Measurements from ENCODE around the gene RUFY3.

RUFY3 gene

DNA sequence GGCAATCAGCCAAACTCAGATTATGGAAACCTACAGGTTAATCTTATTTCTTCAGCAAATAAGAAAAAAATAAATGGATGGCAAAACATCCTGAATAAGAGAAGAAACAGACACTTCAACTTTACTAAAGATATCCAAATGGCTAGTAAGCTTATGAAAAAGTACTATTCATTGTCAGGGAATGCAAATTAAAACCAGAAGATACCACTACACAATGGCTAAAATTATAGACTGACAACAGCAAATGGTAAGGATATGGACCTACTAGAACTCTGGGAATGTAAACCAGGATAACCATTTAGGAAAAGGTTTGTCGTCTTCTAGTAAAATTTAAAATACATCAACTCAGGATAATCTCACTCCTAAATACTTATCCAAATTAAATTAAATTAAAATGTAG lies 93.6 kb downstream of the RUFY3 start:
- H3K4ac ChIP-seq (ENCODE audit: low read depth, low read length): no peak overlapping the region
- no peak for DNase-seq

DNA sequence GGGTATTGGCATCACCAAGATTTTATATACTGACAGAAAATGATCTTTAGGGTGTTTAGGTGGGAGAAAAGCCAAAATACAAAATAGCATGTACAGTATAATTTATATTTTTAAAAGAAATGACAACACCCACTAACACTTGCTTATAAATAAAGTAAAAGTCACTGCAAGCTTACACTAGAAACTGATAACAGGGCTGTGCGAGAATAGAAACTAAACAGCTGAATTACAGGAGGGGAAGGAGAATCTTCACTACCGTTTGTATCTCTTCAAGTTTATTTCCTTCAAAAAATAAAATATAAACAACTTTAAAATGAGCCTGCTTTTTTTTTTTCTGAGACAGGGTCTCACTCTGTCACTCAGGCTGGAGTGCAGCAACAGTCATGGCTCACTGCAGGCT lies 95.1 kb downstream of the RUFY3 start:
- Histone ChIP-seq H3K36me3 (ENCODE audit: control insufficient read depth in 1 of 2, insufficient read depth in 2 of 2, low read length in 2 of 2) (peaks cover 7 to 9% of the 10 kb centered on the region in 2 experiments), H4K8ac (ENCODE audit: low read depth, low read length) (no peak overlapping the region), H2AFZ (ENCODE audit: insufficient read depth, low read length, poor library complexity) (no peak overlapping the region), H3K4me1 (ENCODE audit: control insufficient read depth in 1 of 2, insufficient read depth in 2 of 2, low read length in 2 of 2) (no peaks in the 10 kb centered on the region), H4K12ac (ENCODE audit: low read depth, low read length) (no peak overlapping the region), H3K27me3 (ENCODE audit: insufficient read depth, low read length) (no peaks in the 10 kb centered on the region), H2AK5ac (ENCODE audit: low read length) (no peak overlapping the region), H3K18ac (ENCODE audit: low read length) (no peak overlapping the region), H3K4me3 (ENCODE audit: low read depth, low read length) (no peak overlapping the region), H3K79me1 (ENCODE audit: low read length) (no peaks in the 10 kb centered on the region), H2BK12ac (ENCODE audit: low read length) (no peak overlapping the region), H3K4me2 (ENCODE audit: low read length) (no peak overlapping the region), H3K23ac (ENCODE audit: low read length) (no peak overlapping the region), H4K91ac (ENCODE audit: low read depth, low read length) (no peak overlapping the region), H3K4ac (ENCODE audit: low read depth, low read length) (no peak overlapping the region), H2BK120ac (ENCODE audit: insufficient read depth, low read length, poor library complexity) (no peak overlapping the region), H3K9me3 (ENCODE audit: insufficient read depth, low read depth, low read length) (no peaks in the 10 kb centered on the region), H3K14ac (ENCODE audit: low read length) (no peak overlapping the region), H3K27ac (ENCODE audit: low read depth, low read length) (no peak overlapping the region), H3K79me2 (ENCODE audit: control insufficient read depth, insufficient read depth, low read length, poor library complexity) (no peaks in the 10 kb centered on the region), H2BK5ac (ENCODE audit: low read depth, low read length, poor library complexity) (no peak overlapping the region), H3K9ac (ENCODE audit: low read length) (no peak overlapping the region)
- WGBS (ENCODE audit: extremely low coverage, insufficient coverage, insufficient read length): no CpG with 5 or more reads among the region's 2 CpGs
- no peak for DNase-seq

More for the DNA sequence above, 93.6 kb downstream of the RUFY3 start:
- H2BK5ac ChIP-seq (ENCODE audit: low read depth, low read length, poor library complexity): no peak overlapping the region
- no peak overlapping the region for H3K23ac ChIP-seq (ENCODE audit: low read length)
- no peak overlapping the region for H4K8ac ChIP-seq (ENCODE audit: low read depth, low read length)
- no peaks in the 10 kb centered on the region for H3K4me1 ChIP-seq (ENCODE audit: control insufficient read depth in 1 of 2, insufficient read depth in 2 of 2, low read length in 2 of 2)
- no peak overlapping the region for H2AFZ ChIP-seq (ENCODE audit: insufficient read depth, low read length, poor library complexity)
- H3K4me3 ChIP-seq (ENCODE audit: low read depth, low read length): no peak overlapping the region
- no peak overlapping the region for H4K12ac ChIP-seq (ENCODE audit: low read depth, low read length)
- H3K14ac ChIP-seq (ENCODE audit: low read length): no peak overlapping the region
- H3K79me1 ChIP-seq (ENCODE audit: low read length): no peaks in the 10 kb centered on the region
- H3K4me2 ChIP-seq (ENCODE audit: low read length): no peak overlapping the region
- no peak overlapping the region for H2BK120ac ChIP-seq (ENCODE audit: insufficient read depth, low read length, poor library complexity)
- peaks cover 0 to 3% of the 10 kb centered on the region in 2 experiments for H3K36me3 ChIP-seq (ENCODE audit: control insufficient read depth in 1 of 2, insufficient read depth in 2 of 2, low read length in 2 of 2)
- WGBS (ENCODE audit: extremely low coverage, insufficient coverage, insufficient read length): no CpG with 5 or more reads among the region's 1 CpG
- no peak overlapping the region for H3K18ac ChIP-seq (ENCODE audit: low read length)
- no peaks in the 10 kb centered on the region for H3K79me2 ChIP-seq (ENCODE audit: control insufficient read depth, insufficient read depth, low read length, poor library complexity)
- H2AK5ac ChIP-seq (ENCODE audit: low read length): no peak overlapping the region
- no peak overlapping the region for H3K27ac ChIP-seq (ENCODE audit: low read depth, low read length)
- no peak overlapping the region for H4K91ac ChIP-seq (ENCODE audit: low read depth, low read length)
- no peaks in the 10 kb centered on the region for H3K9me3 ChIP-seq (ENCODE audit: insufficient read depth, low read depth, low read length)
- no peak overlapping the region for H3K9ac ChIP-seq (ENCODE audit: low read length)
- H3K27me3 ChIP-seq (ENCODE audit: insufficient read depth, low read length): no peaks in the 10 kb centered on the region
- H2BK12ac ChIP-seq (ENCODE audit: low read length): no peak overlapping the region

DNA sequence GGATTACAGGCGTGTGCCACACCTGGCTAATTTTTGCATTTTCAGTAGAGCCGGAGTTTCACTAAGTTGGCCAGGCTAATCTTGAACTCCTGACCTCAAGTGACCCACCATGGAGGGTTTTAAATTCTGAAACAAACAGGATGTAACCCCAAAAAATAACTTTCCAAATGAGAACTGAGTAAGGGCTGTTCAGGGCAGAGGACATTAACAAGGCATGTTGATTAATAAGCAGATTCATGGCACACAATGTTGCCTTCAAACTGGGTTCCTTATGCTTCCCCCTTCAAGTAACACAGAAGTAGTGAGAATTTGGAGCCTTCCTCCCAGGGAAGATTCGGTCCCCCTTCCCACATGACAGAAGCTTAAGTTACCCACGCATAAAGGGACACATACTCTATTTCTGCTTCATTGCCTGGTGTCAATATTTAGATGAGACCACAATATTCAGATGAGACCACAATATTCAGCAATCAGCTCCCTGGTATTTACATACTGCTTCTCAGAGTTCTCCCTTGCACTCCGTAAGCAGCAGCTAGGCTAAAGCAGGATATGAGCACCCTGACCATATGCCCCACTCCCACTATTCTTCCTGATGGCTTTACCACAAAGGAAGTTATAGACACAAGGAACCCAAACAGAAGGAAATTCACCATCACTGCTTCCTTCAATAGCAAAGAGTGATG lies 96.5 kb downstream of the RUFY3 start:
- no peak overlapping the region for H3K27ac ChIP-seq (ENCODE audit: low read depth, low read length)
- no peak overlapping the region for H2BK120ac ChIP-seq (ENCODE audit: insufficient read depth, low read length, poor library complexity)
- H3K79me1 ChIP-seq (ENCODE audit: low read length): no peaks in the 10 kb centered on the region
- H2BK12ac ChIP-seq (ENCODE audit: low read length): no peak overlapping the region
- no peaks in the 10 kb centered on the region for H3K4me1 ChIP-seq (ENCODE audit: control insufficient read depth in 1 of 2, insufficient read depth in 2 of 2, low read length in 2 of 2)
- WGBS (ENCODE audit: extremely low coverage, insufficient coverage, insufficient read length): no CpG with 5 or more reads among the region's 5 CpGs
- no peaks in the 10 kb centered on the region for H3K9me3 ChIP-seq (ENCODE audit: insufficient read depth, low read depth, low read length)
- no peak for DNase-seq
- H3K4ac ChIP-seq (ENCODE audit: low read depth, low read length): no peak overlapping the region
- no peak overlapping the region for H2AFZ ChIP-seq (ENCODE audit: insufficient read depth, low read length, poor library complexity)
- no peaks in the 10 kb centered on the region for H3K79me2 ChIP-seq (ENCODE audit: control insufficient read depth, insufficient read depth, low read length, poor library complexity)
- no peak overlapping the region for H3K9ac ChIP-seq (ENCODE audit: low read length)
- H3K36me3 ChIP-seq (ENCODE audit: control insufficient read depth in 1 of 2, insufficient read depth in 2 of 2, low read length in 2 of 2): peaks cover 10 to 16% of the 10 kb centered on the region in 2 experiments
- H3K14ac ChIP-seq (ENCODE audit: low read length): no peak overlapping the region
- H4K8ac ChIP-seq (ENCODE audit: low read depth, low read length): no peak overlapping the region
- H3K27me3 ChIP-seq (ENCODE audit: insufficient read depth, low read length): no peaks in the 10 kb centered on the region
- no peak overlapping the region for H3K23ac ChIP-seq (ENCODE audit: low read length)
- H4K91ac ChIP-seq (ENCODE audit: low read depth, low read length): no peak overlapping the region
- H2AK5ac ChIP-seq (ENCODE audit: low read length): no peak overlapping the region
- H3K4me3 ChIP-seq (ENCODE audit: low read depth, low read length): no peak overlapping the region
- no peak overlapping the region for H3K4me2 ChIP-seq (ENCODE audit: low read length)
- no peak overlapping the region for H3K18ac ChIP-seq (ENCODE audit: low read length)
- no peak overlapping the region for H4K12ac ChIP-seq (ENCODE audit: low read depth, low read length)
- H2BK5ac ChIP-seq (ENCODE audit: low read depth, low read length, poor library complexity): no peak overlapping the region

DNA sequence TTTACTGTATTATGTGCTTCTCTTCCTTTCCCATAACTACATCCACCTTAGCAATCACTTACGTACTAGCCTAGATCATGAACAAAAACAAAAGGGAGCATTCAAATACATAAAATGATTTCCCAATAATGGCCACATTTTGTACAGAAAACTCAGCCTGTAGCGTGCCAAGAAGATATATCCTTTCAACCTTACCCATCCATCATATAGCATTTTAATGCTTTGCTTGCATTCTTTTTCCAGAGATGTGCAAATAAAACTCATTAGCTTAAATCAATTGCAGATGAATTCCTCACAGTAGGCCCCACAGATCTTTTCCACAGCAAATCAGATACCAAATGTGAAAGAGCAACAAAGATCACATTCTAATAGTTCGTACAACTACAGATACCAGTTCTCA lies 97.2 kb downstream of the RUFY3 start:
- no peak overlapping the region for H3K23ac ChIP-seq (ENCODE audit: low read length)
- H2BK5ac ChIP-seq (ENCODE audit: low read depth, low read length, poor library complexity): no peak overlapping the region
- no peak overlapping the region for H4K91ac ChIP-seq (ENCODE audit: low read depth, low read length)
- H4K8ac ChIP-seq (ENCODE audit: low read depth, low read length): no peak overlapping the region
- no peaks in the 10 kb centered on the region for H3K79me1 ChIP-seq (ENCODE audit: low read length)
- H3K27me3 ChIP-seq (ENCODE audit: insufficient read depth, low read length): no peaks in the 10 kb centered on the region
- no peak overlapping the region for H3K4ac ChIP-seq (ENCODE audit: low read depth, low read length)
- H2AFZ ChIP-seq (ENCODE audit: insufficient read depth, low read length, poor library complexity): no peak overlapping the region
- H4K12ac ChIP-seq (ENCODE audit: low read depth, low read length): no peak overlapping the region
- no peak overlapping the region for H2BK120ac ChIP-seq (ENCODE audit: insufficient read depth, low read length, poor library complexity)
- WGBS (ENCODE audit: extremely low coverage, insufficient coverage, insufficient read length): no CpG with 5 or more reads among the region's 3 CpGs
- H2AK5ac ChIP-seq (ENCODE audit: low read length): no peak overlapping the region
- H3K4me2 ChIP-seq (ENCODE audit: low read length): no peak overlapping the region
- no peak for DNase-seq
- no peaks in the 10 kb centered on the region for H3K9me3 ChIP-seq (ENCODE audit: insufficient read depth, low read depth, low read length)
- H3K14ac ChIP-seq (ENCODE audit: low read length): no peak overlapping the region
- no peak overlapping the region for H3K9ac ChIP-seq (ENCODE audit: low read length)
- H3K27ac ChIP-seq (ENCODE audit: low read depth, low read length): no peak overlapping the region
- no peak overlapping the region for H3K18ac ChIP-seq (ENCODE audit: low read length)
- H3K4me3 ChIP-seq (ENCODE audit: low read depth, low read length): no peak overlapping the region
- H3K36me3 ChIP-seq (ENCODE audit: control insufficient read depth in 1 of 2, insufficient read depth in 2 of 2, low read length in 2 of 2): peaks cover 16 to 21% of the 10 kb centered on the region in 2 experiments
- no peaks in the 10 kb centered on the region for H3K79me2 ChIP-seq (ENCODE audit: control insufficient read depth, insufficient read depth, low read length, poor library complexity)
- H3K4me1 ChIP-seq (ENCODE audit: control insufficient read depth in 1 of 2, insufficient read depth in 2 of 2, low read length in 2 of 2): no peaks in the 10 kb centered on the region
- H2BK12ac ChIP-seq (ENCODE audit: low read length): no peak overlapping the region
